ENCODE results near the gene DDC. TPM values are rescaled to one million over a fixed set of nuclear protein-coding genes. Genes with fewer than 3 reads are reported as not detected.

The DDC gene
- total and polyA plus RNA-seq, 7 donors, result 0.10 to 1.7 (median 0.59) TPM

GRCh38 chr7:50411332-50411731, 153.9 kb downstream of the DDC start:
- no peak overlapping the region for H3K27ac ChIP-seq
- DNase-seq (no peak), ATAC-seq (no peak)
- H3K27me3 ChIP-seq (ENCODE audit: insufficient read depth in 3 of 3, low read length in 2 of 3), result no peaks in the 10 kb centered on the region
- no peaks in the 10 kb centered on the region for H3K4me1 ChIP-seq
- intact Hi-C loops (cut with DNase I), result no loop called here
- WGBS, 3 donors, result 80 to 92% (median 86%) methylated on average over 6 of the region's 6 CpGs
- no peaks in the 10 kb centered on the region for H3K9me3 ChIP-seq
- no peaks in the 10 kb centered on the region for H3K36me3 ChIP-seq (ENCODE audit: insufficient read depth in 1 of 2, low read depth in 1 of 2)
- H3K4me3 ChIP-seq, result no peak overlapping the region
- TF ChIP-seq CTCF (IDR thresholded peaks at IDR 0.05), result no peak

- H3K36me3 ChIP-seq (ENCODE audit: insufficient read depth in 1 of 2, low read depth in 1 of 2), result no peaks in the 10 kb centered on the region
- H3K9me3 ChIP-seq, result no peaks in the 10 kb centered on the region
- 76 to 81% (median 80%) methylated on average over 17 of the region's 17 CpGs for WGBS, 3 donors
- no peak for TF ChIP-seq CTCF (IDR thresholded peaks at IDR 0.05)
- DNase-seq, result no peak
- H3K27me3 ChIP-seq (ENCODE audit: insufficient read depth in 3 of 3, low read length in 2 of 3), result no peaks in the 10 kb centered on the region
- intact Hi-C loops (cut with DNase I), result no loop called here
- no peak overlapping the region for H3K4me3 ChIP-seq
- H3K27ac ChIP-seq, result no peak overlapping the region
- no peaks in the 10 kb centered on the region for H3K4me1 ChIP-seq
- no peak for ATAC-seq
Observed at GRCh38 chr7:50409856-50410745, 155.1 kb downstream of the DDC start.

Other genes with a start within 250 kb of the DDC start
- gene FIGNL1, start 115.1 kb downstream of the DDC start, total RNA-seq, result 10 to 100 TPM in 1 of 4 donors, 1 to 10 TPM in 3; 3.9 to 13.4 (median 6.8) TPM
- 1 to 10 TPM; 2.7 to 8.0 (median 7.9) TPM for gene FIGNL1, start 115.1 kb downstream of the DDC start, polyA plus RNA-seq
- 10 to 100 TPM; 44.5 to 60.5 (median 56.1) TPM for gene GRB10, start 217.5 kb upstream of the DDC start, total RNA-seq
- gene GRB10, start 217.5 kb upstream of the DDC start, polyA plus RNA-seq, result 10 to 100 TPM; 25.8 to 72.7 (median 35.1) TPM